Measurements from ENCODE around the gene NTSR1.

The NTSR1 gene

DNA sequence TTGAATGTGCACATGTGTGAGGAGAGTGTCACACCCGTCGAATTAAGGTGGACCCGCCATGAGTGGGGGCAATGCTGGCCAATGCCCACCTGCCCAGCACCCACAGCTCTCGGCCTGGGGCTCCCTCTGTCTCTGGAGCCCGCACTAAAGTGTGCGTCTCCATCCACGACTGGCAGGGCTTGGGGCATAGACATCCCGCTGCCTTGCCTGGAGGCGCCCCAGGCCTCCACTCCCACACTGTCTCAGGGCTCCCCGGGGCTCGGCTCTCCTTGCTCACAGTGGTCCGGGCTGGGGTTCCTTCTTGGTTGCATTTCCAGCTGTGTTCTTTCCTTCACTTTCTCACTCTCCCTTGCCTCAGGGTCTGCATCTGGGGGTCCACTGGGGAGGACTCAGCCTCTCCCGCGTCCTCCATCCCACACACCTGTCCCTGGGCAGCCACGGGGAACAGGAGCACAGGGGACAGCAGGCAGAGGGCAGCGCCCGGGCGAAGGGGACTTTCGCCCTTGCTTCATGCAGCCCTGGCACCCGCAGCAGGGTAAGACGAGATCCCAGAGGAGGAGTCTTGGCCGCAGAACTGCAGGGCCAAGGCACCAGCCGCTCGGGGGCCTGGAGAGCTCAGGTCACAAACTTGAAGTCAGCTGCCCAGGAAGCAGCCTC, 67.5 kb downstream of the NTSR1 start:
- Histone ChIP-seq H3K79me2 (ENCODE audit: insufficient read depth, low read length) (0 out of 2 replicates have a peak, but pooled peaks cover 4% of the 10 kb centered on the region), H3K9me2 (replicated peaks; ENCODE audit: low read depth, low read length) (no peaks in the 10 kb centered on the region), H2AFZ (ENCODE audit: low read length) (no peak overlapping the region), H4K20me1 (ENCODE audit: insufficient read depth, low read length, poor library complexity, severe bottlenecking) (no peaks in the 10 kb centered on the region), H3K36me3 (ENCODE audit: insufficient read depth, low read length) (no peaks in the 10 kb centered on the region), H3F3A (ENCODE audit: low read depth) (no peaks in the 10 kb centered on the region), H3K4me1 (ENCODE audit: insufficient read depth, low read length, poor library complexity, severe bottlenecking) (peaks cover 37% of the 10 kb centered on the region), H3K4me2 (ENCODE audit: low read depth, low read length, poor library complexity, severe bottlenecking) (peak overlapping the region; percentile 78), H3K9ac (ENCODE audit: low read depth, low read length, poor library complexity, severe bottlenecking) (peak overlapping the region; percentile 76), H3K4me3 (ENCODE audit: low read length, poor library complexity, severe bottlenecking) (peak overlapping the region; percentile 74), H3K9me3 (ENCODE audit: insufficient read depth, low read depth, low read length) (no peaks in the 10 kb centered on the region), H3K27me3 (ENCODE audit: insufficient read depth, low read length, poor library complexity, severe bottlenecking) (no peaks in the 10 kb centered on the region)
- TF ChIP-seq CTCF (conservative IDR thresholded peaks at IDR 0.05; ENCODE audit: low read length) (no peak), EZH2phosphoT487 (IDR thresholded peaks at IDR 0.05; ENCODE audit: borderline replicate concordance) (no peak)

DNA sequence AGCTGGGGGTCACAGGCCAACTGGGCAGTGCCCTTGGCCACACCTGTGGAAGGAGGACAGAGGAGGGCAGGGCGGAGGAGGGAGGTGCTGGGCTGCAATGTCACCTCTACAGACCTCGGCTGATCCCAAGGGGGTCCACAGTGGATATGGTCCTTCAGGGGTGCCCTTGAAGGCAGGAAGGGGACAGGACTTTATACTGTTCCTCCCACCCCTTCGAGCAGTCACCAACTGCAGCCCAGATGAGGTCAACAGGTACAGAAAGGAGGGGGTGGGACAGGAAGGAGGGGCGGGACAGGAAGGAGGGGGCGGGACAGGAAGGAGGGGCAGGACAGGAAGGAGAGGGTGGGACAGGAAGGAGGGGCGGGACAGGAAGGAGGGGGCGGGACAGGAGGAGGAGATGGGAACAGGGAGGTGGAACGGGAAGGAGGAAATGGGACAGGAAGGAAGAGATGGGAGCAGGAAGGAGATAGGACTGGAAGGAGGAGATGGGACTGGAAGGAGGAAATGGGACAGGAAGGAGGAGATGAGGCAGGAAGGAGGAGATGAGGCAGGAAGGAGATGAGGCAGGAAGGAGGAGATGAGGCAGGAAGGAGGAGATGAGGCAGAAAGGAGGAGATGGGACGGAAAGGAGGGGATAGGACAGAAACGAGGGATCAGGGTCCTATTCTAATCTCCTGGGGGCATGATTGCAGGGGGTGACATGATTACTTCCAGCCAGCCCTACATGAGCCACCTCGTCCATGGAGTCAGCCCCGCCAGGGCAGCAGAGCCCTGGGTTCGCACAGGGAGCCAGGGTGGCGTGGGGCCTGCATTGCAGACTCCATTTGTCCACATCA, 68.3 kb downstream of the NTSR1 start:
- Histone ChIP-seq H3K9me2 (replicated peaks; ENCODE audit: low read depth, low read length) (no peaks in the 10 kb centered on the region), H3K4me2 (ENCODE audit: low read depth, low read length, poor library complexity, severe bottlenecking) (peak overlapping the region; percentile 78), H3K4me1 (ENCODE audit: insufficient read depth, low read length, poor library complexity, severe bottlenecking) (peaks cover 37% of the 10 kb centered on the region), H3K4me3 (ENCODE audit: low read length, poor library complexity, severe bottlenecking) (peak overlapping the region; percentile 74), H4K20me1 (ENCODE audit: insufficient read depth, low read length, poor library complexity, severe bottlenecking) (no peaks in the 10 kb centered on the region), H3K79me2 (ENCODE audit: insufficient read depth, low read length) (0 out of 2 replicates have a peak, but pooled peaks cover 4% of the 10 kb centered on the region), H3K9me3 (ENCODE audit: insufficient read depth, low read depth, low read length) (no peaks in the 10 kb centered on the region), H3K9ac (ENCODE audit: low read depth, low read length, poor library complexity, severe bottlenecking) (peak overlapping the region; percentile 76), H2AFZ (ENCODE audit: low read length) (0 out of 2 replicates have a peak overlapping the region, but pooled peaks have one; percentile 6), H3K36me3 (ENCODE audit: insufficient read depth, low read length) (no peaks in the 10 kb centered on the region), H3F3A (ENCODE audit: low read depth) (no peaks in the 10 kb centered on the region), H3K27me3 (ENCODE audit: insufficient read depth, low read length, poor library complexity, severe bottlenecking) (no peaks in the 10 kb centered on the region)
- no peak for TF ChIP-seq CTCF (conservative IDR thresholded peaks at IDR 0.05; ENCODE audit: low read length)
- no peak for TF ChIP-seq EZH2phosphoT487 (IDR thresholded peaks at IDR 0.05; ENCODE audit: borderline replicate concordance)

- Histone ChIP-seq H3K9ac (ENCODE audit: low read depth, low read length, poor library complexity, severe bottlenecking) (peak overlapping the region; percentile 45), H2AFZ (ENCODE audit: low read length) (no peak overlapping the region)
Observed at GRCh38 chr20:62777528-62777830, 68.8 kb downstream of the NTSR1 start.

More at GRCh38 chr20:62777528-62777830, 68.8 kb downstream of the NTSR1 start:
- no peaks in the 10 kb centered on the region for H4K20me1 ChIP-seq (ENCODE audit: insufficient read depth, low read length, poor library complexity, severe bottlenecking)
- H3K4me3 ChIP-seq (ENCODE audit: low read length, poor library complexity, severe bottlenecking), result peak overlapping the region; percentile 42
- no peaks in the 10 kb centered on the region for H3K27me3 ChIP-seq (ENCODE audit: insufficient read depth, low read length, poor library complexity, severe bottlenecking)
- H3K9me2 ChIP-seq (replicated peaks; ENCODE audit: low read depth, low read length), result no peaks in the 10 kb centered on the region
- no peaks in the 10 kb centered on the region for H3K9me3 ChIP-seq (ENCODE audit: insufficient read depth, low read depth, low read length)
- H3K36me3 ChIP-seq (ENCODE audit: insufficient read depth, low read length), result no peaks in the 10 kb centered on the region
- H3K4me1 ChIP-seq (ENCODE audit: insufficient read depth, low read length, poor library complexity, severe bottlenecking), result peaks cover 41% of the 10 kb centered on the region
- H3K79me2 ChIP-seq (ENCODE audit: insufficient read depth, low read length), result 0 out of 2 replicates have a peak, but pooled peaks cover 4% of the 10 kb centered on the region
- H3K4me2 ChIP-seq (ENCODE audit: low read depth, low read length, poor library complexity, severe bottlenecking), result peak overlapping the region; percentile 56
- TF ChIP-seq CTCF (conservative IDR thresholded peaks at IDR 0.05; ENCODE audit: low read length) (no peak), EZH2phosphoT487 (IDR thresholded peaks at IDR 0.05; ENCODE audit: borderline replicate concordance) (no peak)
- H3F3A ChIP-seq (ENCODE audit: low read depth), result no peaks in the 10 kb centered on the region

Measured in Loucy (cell line).